Stimulated activated CD4-positive, alpha-beta T cell treated with anti-CD3 and anti-CD28 coated beads, Interleukin-1b, Interleukin-23, amount 100 ng/mL, for 48 hours (primary cell): ENCODE data around the gene ANO3.
A peak's percentile ranks its signal among the peaks of the same experiment; 100 is the strongest.

Experiments
- DNase-seq: peaks from one replicate; pipeline ENCODE4 v3.0.0-alpha.2; 2020

The ANO3 gene

GRCh38 chr11:26649884-26650283 lies 318.0 kb downstream of the ANO3 start:
- peak; percentile 3 for DNase-seq

DNA sequence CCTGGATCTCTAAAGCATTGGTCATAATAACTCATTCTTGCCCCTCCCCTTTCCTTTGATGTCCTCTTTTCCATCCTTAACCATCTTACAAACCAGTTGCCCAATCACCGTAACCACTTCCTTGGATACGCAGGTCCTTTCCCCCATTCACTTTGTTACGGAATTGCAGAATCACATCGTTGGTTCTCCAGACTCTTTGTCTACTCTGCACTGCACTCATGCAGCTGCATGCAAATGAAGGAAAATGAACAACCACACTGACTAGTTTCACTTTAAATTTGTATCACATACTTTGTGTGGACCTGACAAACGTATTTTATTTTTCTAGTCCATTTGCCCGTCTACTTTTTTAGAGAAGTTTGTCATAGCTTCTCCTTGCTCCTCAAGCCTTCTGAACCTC lies 320.0 kb downstream of the ANO3 start:
- DNase-seq, result no peak

DNA sequence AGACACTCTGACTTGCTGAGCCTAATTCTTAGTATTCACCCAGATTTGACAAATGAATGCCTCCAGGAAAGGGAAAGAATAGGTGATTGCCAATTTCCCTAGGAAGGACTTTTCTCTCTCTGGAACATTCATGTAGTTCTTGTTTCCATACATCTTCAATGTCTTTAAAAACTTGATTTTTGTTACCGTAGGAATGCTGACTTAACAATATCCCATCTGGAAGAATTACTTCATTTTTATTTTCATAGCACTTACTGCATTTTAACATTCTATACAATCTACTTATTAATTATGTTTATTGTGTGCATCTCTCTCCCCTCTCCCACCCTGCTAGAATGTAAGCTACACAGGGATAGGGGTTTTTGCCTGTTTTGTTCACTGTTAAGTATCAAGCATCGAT lies 323.4 kb downstream of the ANO3 start:
- DNase-seq, result no peak

DNA sequence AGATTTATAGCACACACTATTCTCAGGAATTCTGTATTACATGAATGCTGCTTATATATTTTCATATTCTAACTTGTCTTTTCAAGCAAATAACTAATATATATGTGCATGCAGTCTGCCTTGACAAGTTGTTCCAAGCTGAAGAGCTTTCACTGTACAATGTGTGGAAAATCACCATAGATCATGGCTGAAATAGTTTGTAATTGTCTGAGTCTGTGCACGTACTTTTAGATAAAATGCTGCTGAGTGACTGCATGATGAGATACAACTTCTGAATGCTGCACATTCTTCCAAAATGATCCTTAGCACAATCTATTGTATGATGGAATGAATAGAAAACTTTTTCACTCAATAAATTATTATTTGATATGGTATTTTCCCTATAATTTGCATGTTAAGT lies 331.0 kb downstream of the ANO3 start:
- DNase-seq, result no peak

- DNase-seq, result no peak
Observed at GRCh38 chr11:26665036-26665435, 333.1 kb downstream of the ANO3 start.

- no peak for DNase-seq
Observed at GRCh38 chr11:26665946-26666345, 334.0 kb downstream of the ANO3 start.

- no peak for DNase-seq
Observed at GRCh38 chr11:26675233-26675928, 343.5 kb downstream of the ANO3 start.

DNA sequence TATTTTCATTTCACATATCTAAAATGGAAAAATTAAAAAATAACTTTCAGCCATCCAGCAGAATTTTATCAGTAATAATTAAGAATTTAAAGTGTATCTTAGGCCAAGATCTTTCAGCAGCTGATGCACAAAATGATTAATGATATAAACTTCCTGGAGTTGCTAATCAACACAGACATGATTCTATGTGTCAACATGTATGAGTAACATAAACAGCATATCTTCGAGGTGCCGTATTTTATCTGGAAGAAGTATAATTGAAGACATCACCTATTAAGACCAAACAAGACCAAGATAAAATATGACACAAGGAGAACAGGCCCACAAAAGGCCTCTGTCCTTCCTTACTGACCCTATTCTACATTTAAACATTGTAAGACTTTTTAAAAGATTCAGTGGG lies 344.7 kb downstream of the ANO3 start:
- no peak for DNase-seq

- no peak for DNase-seq
Observed at GRCh38 chr11:26677566-26677965, 345.6 kb downstream of the ANO3 start.

DNA sequence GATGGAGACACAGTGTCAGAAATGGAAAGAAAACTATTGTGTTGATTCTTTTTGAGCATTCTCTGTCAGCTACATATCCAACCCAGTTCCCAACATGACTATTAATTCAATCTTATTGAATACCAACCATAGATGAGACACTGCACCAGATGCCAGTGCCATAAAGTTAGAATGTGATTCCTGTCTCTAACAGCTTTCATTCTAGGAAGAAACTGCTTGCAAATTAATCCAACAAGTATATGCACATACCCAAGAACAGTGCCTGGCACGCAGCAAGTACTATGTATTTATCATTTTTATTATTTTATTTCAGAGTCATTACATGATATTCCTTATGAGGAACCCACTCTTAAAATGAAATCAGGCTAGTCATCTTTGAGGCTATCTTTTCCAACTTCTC lies 355.4 kb downstream of the ANO3 start:
- no peak for DNase-seq

DNA sequence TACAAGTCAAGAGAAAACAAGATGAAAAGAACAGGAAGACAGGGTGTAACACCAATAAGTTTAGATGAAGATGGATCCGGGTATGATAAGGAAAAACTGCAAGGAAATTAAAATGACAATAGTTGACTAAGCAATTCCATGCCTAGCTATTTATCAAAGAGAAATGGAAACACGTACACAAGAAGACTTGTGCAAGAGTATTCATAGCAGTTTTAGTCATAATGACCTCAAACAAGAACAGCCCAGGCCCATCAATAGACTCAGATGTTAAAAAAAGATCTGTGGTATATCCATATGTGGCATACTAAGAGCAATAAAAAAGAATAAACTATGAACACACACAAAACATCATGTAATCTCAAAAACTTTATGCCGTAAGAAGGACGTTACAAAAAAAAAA lies 356.8 kb downstream of the ANO3 start:
- DNase-seq, result no peak

- no peak for DNase-seq
Observed at GRCh38 chr11:26696330-26696729, 364.4 kb downstream of the ANO3 start.

DNA sequence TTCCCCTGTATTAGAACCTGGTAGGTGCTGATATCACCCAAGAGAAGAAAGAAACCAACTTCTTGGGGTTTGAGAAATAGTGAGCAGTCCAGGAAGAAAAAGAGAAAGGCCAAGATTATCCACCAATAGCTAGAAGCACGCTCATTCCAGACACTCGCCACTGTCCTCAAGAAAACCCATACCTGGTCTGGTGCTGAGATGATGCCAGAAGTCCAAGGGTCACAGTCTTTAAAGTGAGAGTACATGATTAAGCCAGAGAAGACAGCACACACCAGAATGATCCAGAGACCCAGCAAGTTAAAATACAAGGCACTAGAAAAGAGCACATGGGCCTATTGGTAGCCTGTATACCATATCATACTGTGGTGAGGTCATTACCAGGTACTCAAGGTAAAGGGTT lies 366.3 kb downstream of the ANO3 start:
- no peak for DNase-seq

DNA sequence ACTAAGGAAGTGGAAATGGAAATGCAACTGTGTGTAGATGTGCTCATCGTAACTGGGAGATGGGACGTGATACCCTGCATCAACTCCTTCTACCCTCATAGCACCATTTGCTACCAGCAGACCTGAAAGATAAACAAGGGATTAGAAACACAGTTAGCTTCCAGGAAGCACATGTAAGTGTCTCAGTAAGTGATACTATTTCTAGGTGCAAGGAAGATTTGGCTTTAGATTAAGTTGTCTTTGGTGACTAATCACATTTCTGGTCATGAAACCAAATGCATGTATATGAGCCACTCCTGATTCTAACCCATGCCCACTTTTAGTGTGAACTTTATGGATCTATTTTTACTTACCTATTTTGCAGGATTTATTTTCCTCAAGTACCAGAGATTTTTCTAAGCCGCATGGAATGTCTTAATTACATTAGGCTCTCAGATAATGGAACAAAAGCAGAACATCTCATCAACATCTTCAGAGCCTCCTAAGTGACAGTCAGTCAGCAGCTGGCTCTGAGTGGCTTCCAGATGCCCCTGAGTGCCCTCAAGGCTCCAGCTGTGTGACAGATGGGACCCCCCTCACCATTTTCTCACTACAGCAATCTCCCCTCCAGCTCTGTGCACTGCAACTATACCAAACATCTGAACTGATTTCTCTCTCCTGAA lies 368.8 kb downstream of the ANO3 start:
- DNase-seq, result no peak

DNA sequence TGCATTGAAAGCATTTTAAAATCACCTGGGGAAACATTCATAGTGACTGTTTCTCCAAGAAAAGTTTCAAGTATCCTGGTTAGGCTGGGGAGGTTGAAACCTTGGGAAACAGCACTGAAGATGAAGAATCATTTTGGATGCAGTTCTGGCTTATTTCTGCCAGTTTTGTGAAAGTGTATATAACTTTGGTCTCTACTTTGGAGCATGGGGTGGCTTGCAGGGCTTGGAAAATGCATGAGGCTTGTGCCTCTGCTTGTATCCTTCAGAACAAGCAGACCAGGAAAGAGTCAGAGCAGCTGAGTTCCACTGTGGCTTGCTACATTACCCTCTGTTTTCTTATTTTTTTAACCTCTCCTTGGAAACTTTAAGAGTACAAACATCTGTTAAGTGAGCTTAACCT lies 370.5 kb downstream of the ANO3 start:
- no peak for DNase-seq

DNA sequence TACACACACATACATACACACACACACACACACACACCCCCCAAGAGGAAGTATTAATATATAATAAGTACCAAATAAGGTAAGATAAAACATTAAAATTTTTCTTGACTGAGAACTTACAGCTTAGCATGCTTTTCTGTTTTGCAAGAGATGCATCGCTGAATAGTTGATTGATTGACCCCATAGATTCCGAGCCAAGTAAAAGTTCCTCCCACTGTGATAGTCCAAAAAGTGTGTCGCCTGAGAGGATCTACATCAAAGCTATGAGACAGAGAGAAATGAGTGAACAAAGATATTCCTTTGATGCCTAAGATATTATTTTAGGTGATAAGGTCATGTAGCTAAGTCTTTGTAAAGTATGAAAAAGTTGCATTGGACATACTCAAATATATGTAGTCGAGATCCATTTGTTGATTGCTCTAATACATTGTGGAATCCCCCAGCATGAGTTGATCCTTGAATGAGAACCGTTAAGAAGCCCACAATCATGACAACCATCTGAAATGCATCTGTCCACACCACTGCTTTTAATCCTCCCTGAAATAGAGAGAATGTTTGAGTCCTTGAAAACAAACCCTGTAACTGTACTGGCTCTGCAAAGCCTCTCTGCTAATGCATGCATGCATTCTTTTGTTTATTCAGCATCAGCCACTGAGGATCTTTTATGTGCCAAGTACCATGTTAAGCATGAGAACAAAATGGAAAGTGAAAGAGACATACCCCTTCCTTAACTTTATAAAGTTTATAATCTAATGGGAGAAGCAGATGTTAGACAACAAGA lies 371.7 kb downstream of the ANO3 start:
- DNase-seq, result no peak

DNA sequence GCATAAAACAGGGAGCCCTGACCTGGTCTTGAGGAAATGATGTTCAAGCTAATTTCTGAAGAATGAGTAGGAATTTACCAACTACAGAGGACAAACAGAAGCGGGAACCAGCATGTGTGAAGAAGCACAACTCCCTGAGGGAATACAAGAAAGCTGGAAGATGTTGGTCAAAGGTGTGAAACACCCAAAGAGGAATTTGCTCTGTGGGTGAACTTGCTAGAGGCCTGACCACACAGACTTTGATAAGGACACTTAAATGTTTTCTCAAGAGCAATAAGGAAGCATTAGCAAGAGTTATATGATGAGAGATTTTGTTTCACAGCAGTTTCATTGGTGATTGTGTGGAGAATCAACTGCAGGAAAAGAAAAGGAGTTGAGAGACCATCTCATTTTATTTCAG lies 372.3 kb downstream of the ANO3 start:
- no peak for DNase-seq

DNA sequence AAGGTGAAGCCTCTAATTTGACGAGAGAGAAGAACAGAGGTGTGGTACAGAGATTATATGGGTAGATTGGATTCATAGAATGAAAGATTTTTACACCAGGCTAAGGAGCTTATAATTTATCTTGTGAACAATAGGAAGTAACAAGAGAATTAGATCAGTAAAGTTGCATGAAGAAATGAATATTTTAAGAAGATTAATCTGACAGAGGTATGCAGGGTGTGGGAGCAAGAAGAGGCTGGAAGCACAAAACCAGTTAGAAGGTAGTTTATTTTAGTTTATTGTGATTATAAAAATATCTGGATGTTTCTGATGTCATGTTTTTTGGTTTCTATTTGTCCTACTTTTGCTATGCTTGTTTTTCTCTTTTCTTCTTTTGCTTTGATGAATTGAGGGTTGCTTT lies 374.3 kb downstream of the ANO3 start:
- DNase-seq, result no peak

DNA sequence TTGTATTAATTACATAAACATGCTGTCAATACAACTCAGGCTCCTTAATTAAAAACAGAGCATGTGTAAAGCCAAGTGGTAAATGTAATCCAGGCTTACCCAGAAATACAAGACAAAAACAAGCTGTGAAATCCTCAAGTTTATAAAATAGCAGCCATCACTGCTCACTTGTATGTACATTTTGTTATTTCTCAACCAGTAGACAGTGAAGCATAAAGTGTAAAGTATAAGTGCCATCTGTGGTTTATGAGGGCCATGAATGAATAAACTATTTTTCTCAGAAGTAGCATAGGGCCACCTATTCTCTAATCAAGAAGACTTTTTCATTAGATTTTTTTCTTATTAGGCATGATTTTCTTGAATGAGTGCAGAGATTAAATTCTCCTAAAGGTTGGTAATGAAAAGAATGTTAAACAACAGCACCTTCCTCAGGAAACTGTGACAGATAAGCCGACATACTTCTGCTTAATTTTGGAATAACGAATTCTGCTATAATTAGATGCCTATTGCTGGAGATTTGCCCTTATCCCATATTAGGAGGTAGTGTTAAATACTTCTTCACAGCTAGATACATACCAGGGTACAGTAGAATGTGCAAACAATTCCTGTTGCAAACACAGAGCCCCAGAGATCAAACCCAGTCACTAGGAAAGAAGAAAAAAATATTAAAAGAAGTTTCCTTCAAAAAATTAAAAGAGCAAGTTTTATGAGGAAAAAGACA lies 377.0 kb downstream of the ANO3 start:
- no peak for DNase-seq

- no peak for DNase-seq
Observed at GRCh38 chr11:26710489-26710888, 378.6 kb downstream of the ANO3 start.

GRCh38 chr11:26712497-26712896 lies 380.6 kb downstream of the ANO3 start:
- no peak for DNase-seq
